GM21717 (cell line): ENCODE data around the gene MMP15.

Source experiments
- ATAC-seq: cut with Tn5 transposase; IDR thresholded peaks from one replicate; pipeline ENCODE4 v1.9.1; 2021; ENCODE audit warnings: mild to moderate bottlenecking, moderate library complexity; ENCODE audit not compliant: unreplicated experiment

The MMP15 gene

DNA sequence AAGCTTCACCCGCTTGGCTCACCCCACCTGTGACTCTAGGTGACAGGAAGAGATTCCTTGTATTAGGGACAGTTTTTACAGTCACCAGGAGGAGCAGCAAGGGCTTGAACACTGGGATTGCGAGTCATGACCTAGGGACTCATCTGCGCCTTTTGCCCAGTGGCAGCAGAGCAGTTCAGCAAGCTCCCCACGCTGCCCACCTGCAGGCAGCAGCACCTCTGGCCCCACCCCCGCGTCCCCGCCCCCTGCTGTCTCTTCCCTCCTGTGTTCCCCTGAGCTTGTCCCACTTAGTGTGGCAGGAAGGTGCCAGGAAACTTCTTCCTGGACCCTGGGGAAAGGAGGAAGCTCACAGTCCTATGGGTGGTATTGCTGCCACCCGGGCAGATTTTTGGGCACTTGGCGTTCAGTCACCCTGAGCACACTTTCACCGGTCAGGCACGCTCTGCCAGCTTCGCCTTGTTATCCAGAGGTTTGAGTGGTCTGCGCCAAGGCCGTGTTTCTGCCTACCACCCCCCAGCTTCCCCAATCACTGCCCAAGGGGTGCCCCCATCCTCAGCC, 8.7 kb downstream of the MMP15 start:
- ATAC-seq: no peak

DNA sequence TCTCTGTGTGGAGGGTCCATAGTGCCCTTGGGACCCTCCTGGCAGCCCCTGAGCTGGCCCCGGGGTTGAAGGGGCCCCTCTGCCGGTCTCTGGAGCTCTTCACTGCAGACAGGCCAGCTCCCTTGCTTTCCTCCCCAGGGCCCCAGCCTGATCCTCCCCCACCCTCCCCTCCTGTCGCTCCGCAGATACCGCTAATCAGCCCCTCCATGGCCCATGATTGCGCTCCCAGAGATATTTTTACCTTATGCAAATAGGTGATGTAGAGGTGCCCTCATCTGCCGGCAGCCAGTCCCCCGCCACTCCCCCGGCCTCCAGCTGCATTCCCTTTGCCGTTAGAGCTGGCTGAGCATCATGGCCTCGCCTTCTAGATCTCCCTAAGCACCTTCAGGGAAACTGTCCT, 9.2 kb downstream of the MMP15 start:
- ATAC-seq: no peak

DNA sequence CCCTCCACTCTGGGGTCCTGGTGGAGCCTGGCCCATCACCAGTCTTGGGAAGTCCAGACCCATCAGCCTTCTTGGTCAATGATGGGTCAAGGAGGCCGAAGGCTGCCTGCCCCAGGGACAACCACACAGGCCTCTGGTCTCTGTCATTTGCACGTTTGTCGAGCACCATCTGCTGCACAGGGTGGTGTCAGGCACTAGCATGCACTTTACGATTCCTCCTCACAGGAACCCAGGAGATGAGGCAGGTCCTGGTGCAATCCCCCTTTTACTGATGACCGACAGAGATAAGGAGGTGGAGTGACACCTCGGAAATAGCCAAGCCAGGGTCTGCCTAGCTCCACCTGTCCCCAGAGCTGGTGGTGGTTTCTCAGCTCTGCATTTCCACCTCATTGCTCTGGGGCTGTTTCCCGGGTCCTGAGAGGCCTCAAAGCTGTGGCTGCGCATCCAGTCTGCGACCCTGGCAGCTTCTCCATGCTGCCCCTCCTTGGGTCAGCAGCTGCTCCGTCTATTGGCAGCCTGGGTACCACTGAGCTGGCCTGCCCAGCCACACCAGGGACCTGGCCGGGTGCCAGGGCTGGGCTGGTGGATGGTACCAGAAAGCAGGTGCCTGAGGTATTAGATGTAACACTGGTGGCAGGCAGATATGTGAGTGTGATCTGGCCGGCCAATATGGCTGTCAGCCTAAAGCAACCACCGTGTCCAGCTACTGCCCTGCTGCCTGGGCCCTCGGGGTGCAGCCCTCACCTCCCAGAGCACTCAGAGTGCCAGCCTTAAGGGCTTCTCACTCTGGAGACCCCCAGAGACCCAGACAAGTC, 10.0 kb downstream of the MMP15 start:
- no peak for ATAC-seq

DNA sequence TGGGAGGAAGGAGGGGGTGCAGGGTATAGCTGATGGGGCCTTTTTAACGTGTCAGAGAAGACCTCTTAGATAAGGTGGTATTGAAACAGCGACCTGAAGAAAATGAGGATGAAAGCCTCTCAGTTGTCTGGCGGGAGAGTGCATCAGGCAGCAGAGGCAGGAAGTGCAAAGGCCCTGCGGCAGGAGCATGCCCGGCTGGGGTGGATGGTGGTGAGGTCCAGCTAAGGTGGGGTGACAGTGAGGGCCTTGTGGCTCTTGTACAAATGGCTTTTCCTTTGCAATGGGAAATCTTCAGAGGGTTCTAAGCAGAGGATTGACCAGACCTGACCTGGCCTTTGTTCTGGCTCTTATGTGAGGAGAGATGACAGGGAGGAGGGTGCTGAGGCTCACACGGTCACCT, 11.4 kb downstream of the MMP15 start:
- no peak for ATAC-seq

DNA sequence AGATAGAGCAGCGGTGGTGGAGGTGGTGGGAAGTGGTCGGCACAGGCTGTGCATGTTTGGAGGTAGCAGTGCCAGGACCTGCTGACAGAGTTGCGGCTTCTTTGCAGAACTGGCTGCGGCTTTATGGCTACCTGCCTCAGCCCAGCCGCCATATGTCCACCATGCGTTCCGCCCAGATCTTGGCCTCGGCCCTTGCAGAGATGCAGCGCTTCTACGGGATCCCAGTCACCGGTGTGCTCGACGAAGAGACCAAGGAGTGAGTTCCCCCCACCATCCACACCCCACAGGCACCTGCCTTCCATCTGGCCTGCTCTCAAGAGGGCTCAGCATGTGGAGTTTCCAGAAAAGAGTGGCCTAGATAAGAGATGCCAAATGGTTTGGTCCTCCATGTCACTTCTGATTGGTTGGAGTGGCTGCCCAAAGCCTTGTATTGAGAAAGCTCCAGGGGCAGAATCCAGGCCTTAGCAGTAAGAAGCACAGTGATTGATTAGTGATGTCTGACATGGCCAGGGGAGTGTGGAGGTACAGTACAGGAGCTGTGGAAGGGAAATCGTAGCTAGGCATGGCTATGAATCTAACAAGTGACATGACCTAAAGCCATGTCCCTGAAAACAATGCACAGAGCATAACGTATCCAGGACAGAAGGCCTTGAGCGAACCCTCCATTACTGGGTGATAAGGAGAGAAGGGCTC, 12.0 kb downstream of the MMP15 start:
- no peak for ATAC-seq

DNA sequence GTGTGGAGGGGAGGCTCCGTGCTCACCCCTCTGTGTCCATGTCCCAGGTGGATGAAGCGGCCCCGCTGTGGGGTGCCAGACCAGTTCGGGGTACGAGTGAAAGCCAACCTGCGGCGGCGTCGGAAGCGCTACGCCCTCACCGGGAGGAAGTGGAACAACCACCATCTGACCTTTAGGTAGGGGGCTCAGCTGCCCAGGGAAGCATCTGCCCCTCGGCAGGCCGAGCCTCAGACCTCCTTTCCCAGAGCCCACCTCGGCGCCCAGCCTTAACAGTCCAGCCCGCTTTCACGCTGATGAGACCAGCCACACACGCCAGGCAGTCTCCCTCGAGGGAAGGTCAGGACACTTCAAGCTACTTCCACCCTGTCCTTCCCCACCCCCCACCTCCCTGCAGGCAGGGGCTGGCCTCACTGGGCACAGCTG, 12.7 kb downstream of the MMP15 start:
- no peak for ATAC-seq

DNA sequence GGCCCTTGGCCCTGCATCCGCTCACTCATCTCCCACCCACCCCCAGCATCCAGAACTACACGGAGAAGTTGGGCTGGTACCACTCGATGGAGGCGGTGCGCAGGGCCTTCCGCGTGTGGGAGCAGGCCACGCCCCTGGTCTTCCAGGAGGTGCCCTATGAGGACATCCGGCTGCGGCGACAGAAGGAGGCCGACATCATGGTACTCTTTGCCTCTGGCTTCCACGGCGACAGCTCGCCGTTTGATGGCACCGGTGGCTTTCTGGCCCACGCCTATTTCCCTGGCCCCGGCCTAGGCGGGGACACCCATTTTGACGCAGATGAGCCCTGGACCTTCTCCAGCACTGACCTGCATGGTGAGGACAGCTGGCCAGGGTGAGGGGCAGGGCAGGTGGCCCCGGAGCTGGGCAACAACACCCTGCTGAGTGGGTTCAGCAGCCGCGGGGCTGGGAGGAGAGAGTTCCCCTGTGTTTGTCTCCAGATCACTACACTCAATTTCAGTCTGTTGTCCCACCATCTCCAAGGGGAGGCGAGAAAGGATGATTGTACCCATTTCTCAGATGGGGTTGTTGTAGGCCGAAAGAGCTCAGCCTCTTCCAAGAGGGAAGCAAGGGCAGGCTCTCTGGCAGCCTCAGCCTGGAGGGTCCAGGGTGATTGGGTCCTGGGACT, 14.4 kb downstream of the MMP15 start:
- no peak for ATAC-seq

DNA sequence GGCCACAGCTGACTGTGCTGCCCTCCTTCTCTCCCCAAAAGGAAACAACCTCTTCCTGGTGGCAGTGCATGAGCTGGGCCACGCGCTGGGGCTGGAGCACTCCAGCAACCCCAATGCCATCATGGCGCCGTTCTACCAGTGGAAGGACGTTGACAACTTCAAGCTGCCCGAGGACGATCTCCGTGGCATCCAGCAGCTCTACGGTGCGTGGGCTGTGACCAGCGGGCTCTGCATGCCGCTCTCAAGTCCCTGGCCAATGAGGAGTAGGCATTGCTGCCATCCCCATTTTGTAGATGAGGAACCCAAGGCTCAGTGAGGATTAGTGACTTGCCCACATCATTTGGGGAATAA, 14.9 kb downstream of the MMP15 start:
- ATAC-seq: no peak

DNA sequence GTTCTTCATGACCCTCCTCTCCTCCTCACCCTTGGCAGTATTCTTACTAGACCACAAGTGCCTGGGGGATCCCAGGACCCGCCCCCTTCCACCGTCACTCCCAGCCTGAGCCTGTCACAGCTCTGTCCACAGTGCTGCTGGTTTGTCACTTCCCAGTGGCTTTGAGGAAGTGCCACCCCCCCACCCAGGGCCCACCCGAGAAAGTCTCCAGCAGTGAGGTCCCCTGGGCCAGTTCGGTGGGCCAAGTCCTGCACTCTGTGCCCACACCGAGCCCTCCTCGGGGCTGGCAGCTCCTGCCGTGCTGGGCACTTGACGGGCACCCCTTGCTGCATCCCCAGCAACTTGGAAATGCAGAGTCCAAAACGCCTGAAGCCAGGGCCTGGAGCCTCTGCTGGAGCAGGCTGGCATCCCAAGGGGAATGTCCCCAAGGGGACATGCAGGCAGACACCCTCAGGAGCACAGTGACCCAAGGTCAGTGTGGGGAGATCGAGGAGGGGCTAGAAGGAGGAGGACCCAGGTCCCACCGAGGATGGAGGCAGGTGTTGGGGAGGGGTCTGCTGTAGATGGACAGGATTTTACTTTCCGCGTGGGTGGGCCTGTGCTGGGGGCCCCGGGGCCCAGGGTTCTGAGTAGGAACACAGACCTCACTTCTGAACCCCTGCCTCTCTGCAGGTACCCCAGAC, 15.5 kb downstream of the MMP15 start:
- ATAC-seq: no peak

DNA sequence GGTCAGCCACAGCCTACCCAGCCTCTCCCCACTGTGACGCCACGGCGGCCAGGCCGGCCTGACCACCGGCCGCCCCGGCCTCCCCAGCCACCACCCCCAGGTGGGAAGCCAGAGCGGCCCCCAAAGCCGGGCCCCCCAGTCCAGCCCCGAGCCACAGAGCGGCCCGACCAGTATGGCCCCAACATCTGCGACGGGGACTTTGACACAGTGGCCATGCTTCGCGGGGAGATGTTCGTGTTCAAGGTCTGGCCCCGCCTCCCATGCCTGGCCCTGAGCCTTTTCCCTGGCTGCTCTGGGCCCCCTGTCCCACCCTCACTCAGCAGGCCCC, 16.0 kb downstream of the MMP15 start:
- ATAC-seq: no peak

DNA sequence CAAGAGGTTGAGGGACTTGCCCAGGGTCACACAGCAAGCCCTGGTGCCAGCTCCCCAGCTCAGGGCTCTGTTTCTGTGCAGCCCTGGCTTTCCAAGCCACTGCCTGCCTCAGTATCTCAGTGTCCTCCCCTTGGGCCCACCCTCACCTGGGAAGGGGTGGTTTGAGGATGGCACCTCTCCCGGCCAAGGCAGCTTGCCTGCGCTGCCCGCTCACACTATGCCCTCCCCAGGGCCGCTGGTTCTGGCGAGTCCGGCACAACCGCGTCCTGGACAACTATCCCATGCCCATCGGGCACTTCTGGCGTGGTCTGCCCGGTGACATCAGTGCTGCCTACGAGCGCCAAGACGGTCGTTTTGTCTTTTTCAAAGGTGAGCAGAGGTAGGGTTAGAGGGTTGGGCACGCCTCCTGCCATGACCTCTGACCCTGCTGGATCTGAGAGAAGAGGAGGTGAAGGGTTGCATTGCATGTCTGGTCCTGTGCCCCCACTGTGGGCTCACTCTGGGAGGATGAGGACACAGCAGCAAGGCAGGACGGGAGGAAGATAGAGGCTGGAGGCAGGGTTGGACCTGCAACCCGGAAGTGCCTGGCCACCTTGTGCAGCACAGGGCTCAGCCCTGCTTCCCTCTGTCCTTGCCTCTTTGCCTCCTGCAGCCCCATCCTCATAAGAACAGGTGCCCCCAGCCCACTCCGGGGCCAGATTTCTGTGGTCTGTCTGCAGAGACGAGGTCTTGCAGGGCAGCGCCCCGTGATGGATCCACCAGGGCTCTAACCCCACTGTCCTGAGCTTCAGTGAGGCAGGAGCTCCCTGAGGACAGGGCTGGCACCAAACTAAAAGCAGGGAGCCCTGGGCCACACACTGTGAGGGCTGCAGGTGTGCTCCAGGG, 16.7 kb downstream of the MMP15 start:
- ATAC-seq: no peak

DNA sequence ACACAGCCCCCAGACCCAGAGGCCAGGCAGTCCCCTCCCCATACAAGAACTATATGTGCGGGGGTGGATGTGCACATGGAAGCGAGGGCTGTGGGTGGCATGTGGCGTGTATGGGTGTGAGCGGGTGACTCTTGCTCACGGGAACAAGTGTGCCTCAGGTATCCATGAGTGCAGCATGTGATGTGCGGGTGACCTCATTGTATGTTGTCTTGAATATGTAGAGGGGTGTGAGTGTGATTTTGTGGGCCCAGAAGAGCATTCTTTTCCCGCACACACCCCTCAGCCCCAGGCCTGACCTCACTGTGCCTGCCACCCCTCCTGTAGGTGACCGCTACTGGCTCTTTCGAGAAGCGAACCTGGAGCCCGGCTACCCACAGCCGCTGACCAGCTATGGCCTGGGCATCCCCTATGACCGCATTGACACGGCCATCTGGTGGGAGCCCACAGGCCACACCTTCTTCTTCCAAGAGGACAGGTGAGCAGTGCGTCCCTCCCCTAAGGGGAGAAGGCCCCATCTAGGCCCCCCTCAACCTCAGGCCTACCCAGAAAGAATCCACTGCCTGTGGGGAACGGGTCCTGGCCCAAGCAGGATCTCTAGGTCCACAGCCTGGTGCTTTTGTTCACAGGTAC, 17.4 kb downstream of the MMP15 start:
- ATAC-seq: no peak

DNA sequence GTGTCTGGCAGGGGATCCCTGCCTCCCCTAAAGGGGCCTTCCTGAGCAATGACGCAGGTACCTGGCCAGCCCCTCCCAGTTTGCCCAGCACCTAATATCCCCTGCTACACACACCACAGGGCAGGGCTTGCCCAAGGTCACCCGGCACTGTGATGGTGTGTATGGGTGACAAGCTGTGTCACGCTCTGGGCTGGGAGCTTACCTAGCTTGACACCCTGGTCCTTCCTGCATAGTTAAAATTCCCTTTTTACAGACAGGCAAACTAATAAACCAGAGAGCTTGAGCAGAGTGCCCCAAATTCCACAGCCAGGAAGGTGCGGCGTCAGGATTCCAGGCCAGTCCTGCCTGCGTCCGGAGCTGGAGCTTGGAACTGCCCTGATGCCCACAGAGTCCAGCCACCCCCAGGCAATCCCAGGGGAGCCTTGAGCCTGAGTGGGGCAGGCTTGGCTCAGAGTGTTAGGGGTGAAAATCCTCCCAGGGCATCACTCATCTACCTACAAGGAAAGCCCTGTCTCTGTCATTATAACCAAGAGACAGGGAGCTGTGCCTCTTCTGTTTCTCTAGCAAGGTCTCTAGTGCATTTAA, 18.1 kb downstream of the MMP15 start:
- ATAC-seq: no peak

DNA sequence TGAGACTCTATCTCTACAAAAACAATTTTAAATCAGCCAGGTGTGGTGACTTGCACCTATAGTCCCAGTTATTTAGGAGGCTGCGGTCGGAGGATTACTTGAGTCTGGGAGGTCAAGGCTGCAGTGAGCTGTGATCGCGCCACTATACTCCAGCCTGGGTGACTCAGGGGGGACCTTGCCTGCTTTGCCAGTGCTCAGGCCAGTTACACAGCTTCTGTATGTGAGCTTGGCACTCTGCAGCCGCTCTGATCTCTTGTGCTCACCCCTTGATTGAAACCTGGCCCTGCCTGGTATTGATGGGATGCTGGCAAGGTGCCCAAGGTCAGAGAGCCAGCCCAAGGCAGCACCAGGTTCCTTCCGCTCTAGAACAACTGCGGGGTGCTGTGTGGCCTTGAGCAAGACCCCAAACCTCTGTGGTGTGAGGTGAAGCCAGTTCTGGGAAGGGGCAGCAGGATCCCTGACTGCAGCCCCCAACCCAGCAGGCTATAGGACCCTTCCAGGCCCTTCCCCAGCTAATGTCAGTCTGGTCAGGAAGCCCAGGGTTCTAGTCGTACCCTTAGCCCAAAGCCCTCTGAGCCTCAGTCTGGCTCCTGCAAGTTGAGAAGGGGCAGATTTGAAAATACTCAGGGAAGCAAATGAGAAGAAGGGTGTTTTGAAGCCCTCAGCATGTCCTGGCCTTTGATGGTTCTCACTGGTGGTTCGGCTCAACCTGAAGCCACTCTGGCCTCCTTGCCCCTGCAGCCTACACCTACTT, 18.9 kb downstream of the MMP15 start:
- ATAC-seq: no peak

DNA sequence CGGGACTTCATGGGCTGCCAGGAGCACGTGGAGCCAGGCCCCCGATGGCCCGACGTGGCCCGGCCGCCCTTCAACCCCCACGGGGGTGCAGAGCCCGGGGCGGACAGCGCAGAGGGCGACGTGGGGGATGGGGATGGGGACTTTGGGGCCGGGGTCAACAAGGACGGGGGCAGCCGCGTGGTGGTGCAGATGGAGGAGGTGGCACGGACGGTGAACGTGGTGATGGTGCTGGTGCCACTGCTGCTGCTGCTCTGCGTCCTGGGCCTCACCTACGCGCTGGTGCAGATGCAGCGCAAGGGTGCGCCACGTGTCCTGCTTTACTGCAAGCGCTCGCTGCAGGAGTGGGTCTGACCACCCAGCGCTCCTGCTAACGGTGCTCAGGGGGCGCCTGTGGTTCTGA, 19.5 kb downstream of the MMP15 start:
- no peak for ATAC-seq

DNA sequence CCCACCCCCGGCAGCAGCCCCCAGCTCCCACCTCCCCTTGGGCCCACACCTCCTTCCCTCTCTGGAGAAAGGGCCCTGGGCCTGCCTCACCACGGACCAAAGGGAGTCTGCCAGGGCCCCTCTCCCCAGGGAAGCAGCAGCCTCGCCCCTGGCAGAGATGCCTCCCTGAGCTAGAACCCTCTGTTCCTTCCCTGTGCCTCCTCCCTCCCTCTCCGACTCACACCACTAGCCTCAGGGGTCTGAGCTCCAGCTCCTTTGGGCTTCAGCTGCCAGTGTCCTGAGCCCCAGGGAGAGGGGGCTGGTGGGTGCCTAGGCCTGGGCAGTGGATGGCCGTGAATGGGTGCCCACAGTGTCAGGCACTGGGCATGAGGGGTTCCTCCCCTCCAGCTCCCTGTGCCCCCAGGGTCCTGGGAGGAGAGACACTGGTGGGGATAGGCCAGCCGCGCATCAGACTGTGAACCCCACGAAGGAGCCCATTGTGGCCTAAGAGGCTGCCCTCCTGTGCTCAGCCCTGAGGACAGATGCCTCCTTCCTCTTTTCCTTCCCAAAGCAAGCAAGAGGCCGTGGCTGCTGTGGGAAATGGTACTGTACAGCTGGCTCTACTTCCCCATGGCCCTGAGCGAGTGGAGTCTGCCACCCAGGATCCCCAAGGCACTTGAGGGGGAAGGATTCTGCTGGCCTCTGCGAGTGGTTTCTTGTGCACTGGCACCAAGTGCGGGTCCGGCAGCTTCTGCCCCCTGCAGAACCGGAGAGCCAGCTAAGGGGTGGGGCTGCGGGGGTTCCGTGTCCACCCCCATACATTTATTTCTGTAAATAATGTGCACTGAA, 20.7 kb downstream of the MMP15 start:
- ATAC-seq: no peak

DNA sequence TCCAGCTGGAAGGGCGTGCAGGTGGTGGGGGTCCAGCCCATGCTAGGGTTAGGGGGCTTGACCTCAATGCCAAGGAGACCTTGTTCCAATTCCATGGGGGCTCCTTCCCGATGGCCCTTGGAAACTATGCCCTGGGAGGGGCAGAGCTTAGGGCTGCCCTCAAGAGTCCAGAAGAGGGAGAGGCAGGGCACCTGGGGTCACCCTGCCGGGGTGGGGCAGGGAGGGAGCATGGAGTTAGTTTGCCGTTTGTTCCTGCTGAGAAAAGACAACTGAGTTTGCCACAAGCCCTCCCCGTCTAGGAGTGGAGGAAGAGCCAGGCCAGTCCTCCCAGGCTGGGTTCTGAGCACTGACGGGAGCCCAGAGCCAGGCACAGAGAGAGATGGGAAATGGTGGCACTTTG, 21.4 kb downstream of the MMP15 start:
- no peak for ATAC-seq
